ENCODE measurements around the gene CTDSPL.

CTDSPL gene

DNA sequence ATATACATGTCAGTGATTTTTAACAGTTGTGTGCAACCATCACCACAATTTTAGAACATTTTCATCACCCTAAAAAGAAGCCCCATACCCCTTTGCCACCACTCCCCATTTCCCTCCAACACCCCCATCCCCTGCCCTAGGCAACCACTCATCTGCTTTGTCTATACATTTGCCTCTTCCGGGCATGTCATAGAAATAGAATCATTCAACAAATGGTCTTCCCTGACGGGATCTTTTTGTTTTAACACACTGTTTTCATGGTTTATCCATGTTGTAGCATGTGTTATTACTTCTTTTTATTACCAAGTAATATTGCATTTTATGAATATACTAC, 132.9 kb downstream of the CTDSPL start:
- Mint-ChIP-seq H3K4me1 (ENCODE audit: low read depth) (peaks cover 76% of the 10 kb centered on the region), H3K27me3 (no peaks in the 10 kb centered on the region), H3K4me3 (peak overlapping the region; percentile 79), H3K36me3 (ENCODE audit: low read depth) (peaks cover 17% of the 10 kb centered on the region), H3K9me3 (no peaks in the 10 kb centered on the region), H3K27ac (peak overlapping the region; percentile 98)
- intact Hi-C loops (cut with micrococcal nuclease): loop anchor here (2.0 kb wide), 1 partner anchor 14 kb away; no protein-coding TSS in a partner anchor

DNA sequence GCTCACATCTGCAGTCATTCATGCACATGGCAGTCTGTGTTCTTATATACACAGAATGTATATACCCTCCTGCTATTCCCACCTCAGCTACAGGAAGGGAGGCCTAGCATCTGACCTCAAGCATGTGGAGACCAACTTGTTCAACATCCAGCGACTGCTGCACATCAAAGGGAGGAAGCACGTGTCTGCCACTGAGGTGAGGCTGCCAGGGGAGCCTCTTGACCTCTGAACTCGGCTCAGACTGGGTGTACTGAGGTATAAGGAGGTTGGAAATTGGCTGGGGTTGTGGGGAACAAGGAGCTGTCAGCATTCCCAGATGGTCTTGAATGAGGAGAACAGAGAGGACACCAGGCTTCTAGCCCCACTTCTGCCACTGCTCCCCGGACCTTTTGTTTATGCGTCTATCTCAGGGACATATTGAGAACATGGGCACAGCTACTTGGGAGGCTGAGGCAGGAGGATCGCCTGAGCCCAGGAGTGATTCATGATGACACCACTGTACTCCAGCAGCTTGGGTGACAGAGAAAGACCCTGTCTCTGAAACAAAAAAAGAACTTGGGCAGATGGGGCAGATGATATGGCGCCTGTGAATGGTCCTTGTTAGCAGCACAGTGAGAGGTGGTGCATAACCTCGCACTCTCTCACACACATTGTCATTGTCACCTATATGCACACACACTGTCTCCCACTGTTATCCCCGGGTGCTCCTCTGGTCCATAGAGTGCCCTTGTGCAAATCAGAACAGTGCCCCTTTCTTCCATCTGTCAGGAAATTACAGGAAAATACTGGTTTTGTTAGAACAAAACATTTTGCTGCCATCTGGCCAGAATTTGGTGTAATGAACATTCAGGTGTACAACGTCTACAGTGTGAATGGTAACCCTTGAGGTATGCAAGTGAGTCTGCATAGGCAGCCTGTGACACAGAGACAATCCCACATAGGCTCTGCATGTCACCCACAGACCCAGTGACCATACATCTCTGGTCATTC, 134.3 kb downstream of the CTDSPL start:
- Mint-ChIP-seq H3K36me3 (ENCODE audit: low read depth) (peaks cover 17% of the 10 kb centered on the region), H3K4me3 (no peak overlapping the region), H3K4me1 (ENCODE audit: low read depth) (peaks cover 76% of the 10 kb centered on the region), H3K27ac (peak overlapping the region; percentile 38), H3K9me3 (no peaks in the 10 kb centered on the region), H3K27me3 (no peaks in the 10 kb centered on the region)
- intact Hi-C loops (cut with micrococcal nuclease): loop anchor here (2.0 kb wide), 1 partner anchor 15 kb away; no protein-coding TSS in a partner anchor

DNA sequence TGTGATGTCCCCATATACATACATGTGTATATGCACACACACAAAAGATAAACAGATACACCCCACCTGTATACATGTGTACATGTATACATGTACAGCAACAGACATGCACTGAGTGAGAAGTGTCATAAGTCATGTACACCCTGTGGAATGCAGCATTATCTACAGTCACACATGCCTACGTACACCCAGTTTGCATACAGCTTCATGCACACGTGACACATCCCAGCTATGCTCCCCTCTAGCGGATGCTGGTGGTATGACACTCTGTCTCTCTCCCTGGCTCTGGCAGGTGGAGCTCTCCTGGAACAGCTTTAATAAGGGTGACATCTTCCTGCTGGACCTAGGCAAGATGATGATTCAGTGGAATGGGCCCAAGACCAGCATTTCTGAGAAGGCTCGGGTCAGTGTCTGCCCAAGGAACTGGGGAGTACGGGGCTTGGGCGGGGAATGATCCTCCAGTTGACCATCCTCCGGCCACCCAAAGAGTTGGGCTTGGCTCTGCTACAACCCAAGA, 135.2 kb downstream of the CTDSPL start:
- intact Hi-C loops (cut with micrococcal nuclease): no loop called here
- Mint-ChIP-seq H3K9me3 (no peaks in the 10 kb centered on the region), H3K4me3 (no peak overlapping the region), H3K27ac (peak overlapping the region; percentile 38), H3K27me3 (no peaks in the 10 kb centered on the region), H3K4me1 (ENCODE audit: low read depth) (peaks cover 68% of the 10 kb centered on the region), H3K36me3 (ENCODE audit: low read depth) (peaks cover 22% of the 10 kb centered on the region)

DNA sequence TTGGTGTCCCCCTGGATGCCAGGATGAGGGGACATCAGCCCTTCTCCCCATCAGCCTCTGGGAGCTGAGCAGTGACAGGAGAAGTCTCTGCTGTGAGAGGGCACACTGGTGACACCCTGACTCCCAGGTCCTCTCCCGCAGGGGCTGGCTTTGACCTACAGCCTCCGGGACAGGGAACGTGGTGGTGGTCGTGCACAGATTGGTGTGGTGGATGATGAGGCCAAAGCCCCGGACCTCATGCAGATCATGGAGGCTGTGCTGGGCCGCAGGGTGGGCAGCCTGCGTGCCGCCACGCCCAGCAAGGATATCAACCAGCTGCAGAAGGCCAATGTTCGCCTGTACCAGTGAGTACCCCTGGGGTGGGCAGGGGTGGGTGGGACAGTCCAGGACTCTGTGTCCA, 135.7 kb downstream of the CTDSPL start:
- H3K4me3 Mint-ChIP-seq: no peak overlapping the region
- peaks cover 68% of the 10 kb centered on the region for H3K4me1 Mint-ChIP-seq (ENCODE audit: low read depth)
- H3K36me3 Mint-ChIP-seq (ENCODE audit: low read depth): peaks cover 27% of the 10 kb centered on the region
- H3K27me3 Mint-ChIP-seq: no peaks in the 10 kb centered on the region
- no peaks in the 10 kb centered on the region for H3K9me3 Mint-ChIP-seq
- H3K27ac Mint-ChIP-seq: peak overlapping the region; percentile 38
- intact Hi-C loops (cut with micrococcal nuclease): no loop called here

DNA sequence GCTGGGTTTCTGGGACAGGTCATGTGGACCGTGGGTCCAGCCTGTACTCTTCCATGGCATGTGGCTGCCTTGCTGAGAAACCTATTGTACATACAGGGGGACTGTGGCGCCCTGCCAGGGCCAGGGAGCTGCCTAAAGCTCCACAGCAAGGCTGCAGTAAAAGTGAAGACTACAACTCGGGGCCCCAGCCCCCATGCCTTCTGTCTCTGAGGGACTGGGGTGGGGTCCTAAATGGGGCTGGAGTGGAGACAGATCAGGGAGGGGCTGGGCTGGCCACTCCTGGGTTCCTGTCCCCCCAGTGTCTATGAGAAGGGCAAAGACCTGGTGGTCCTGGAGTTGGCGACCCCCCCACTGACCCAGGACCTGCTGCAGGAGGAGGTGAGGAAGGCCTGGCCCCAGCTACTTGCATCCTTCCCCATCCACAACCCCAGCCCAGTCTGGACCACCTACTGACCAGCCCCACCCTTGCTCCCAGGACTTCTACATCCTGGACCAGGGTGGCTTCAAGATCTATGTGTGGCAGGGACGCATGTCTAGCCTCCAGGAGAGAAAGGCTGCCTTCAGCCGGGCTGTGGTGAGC, 136.2 kb downstream of the CTDSPL start:
- Mint-ChIP-seq H3K4me1 (ENCODE audit: low read depth) (peaks cover 70% of the 10 kb centered on the region), H3K9me3 (no peaks in the 10 kb centered on the region), H3K4me3 (peak overlapping the region; percentile 75), H3K36me3 (ENCODE audit: low read depth) (peaks cover 32% of the 10 kb centered on the region), H3K27ac (peak overlapping the region; percentile 98), H3K27me3 (no peaks in the 10 kb centered on the region)
- intact Hi-C loops (cut with micrococcal nuclease): no loop called here

DNA sequence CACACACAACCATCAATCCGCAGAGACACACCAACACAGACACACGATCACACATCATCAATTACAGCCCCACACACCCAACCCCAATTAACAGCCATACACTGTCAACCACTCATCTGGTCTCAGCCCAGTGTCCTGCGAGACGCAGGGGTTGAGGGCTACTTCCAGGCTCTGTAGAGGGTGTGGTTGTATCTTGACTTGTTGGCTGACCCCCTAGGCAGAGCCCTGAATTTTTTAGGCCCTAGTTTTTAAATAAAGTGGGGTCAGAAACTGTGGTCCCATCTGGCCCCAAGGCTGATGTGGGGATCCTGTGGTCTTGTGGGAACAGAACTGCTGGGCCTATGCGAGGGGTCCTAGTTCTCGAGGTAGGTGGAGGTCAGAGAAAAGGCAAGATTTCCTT, 138.2 kb downstream of the CTDSPL start:
- peaks cover 41% of the 10 kb centered on the region for H3K36me3 Mint-ChIP-seq (ENCODE audit: low read depth)
- H3K4me3 Mint-ChIP-seq: no peak overlapping the region
- H3K27ac Mint-ChIP-seq: peak overlapping the region; percentile 98
- H3K9me3 Mint-ChIP-seq: no peaks in the 10 kb centered on the region
- intact Hi-C loops (cut with micrococcal nuclease): no loop called here
- H3K4me1 Mint-ChIP-seq (ENCODE audit: low read depth): peaks cover 73% of the 10 kb centered on the region
- H3K27me3 Mint-ChIP-seq: no peaks in the 10 kb centered on the region

DNA sequence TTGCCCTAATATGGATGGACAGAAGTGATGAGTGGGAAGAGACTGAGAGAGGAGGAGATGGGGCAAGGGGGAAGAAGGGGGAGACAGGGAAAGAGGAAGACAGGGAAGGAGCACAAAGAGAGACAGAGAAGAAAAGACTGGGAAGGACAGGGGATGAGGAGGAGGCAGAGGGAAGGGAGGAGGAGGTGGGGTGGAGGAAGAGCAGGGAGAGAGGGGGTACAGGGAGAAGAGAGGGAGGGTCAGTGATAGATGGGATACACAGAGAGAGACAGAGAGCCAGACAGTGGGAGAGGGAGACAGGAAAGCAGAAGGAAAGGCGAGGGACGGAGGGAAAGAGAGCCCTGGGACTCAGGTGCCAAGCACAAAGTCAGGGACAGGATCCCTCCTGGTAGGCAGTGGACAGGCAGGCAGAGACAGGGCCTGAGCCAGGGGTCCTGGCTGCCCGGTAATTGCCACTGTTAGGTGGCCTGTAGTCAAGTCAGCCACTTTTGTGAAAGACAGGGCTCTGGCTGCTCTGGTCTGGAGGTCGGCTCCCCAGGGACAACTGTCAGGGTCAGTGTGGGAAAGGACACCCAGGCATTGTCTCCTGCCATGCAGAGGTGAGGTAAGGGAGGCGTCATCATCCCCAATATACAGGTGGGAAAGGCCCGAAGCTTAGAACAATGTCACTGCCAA, 138.7 kb downstream of the CTDSPL start:
- Mint-ChIP-seq H3K4me3 (no peak overlapping the region), H3K36me3 (ENCODE audit: low read depth) (peaks cover 47% of the 10 kb centered on the region), H3K27ac (peak overlapping the region; percentile 14), H3K9me3 (no peaks in the 10 kb centered on the region), H3K4me1 (ENCODE audit: low read depth) (peaks cover 71% of the 10 kb centered on the region), H3K27me3 (no peaks in the 10 kb centered on the region)
- intact Hi-C loops (cut with micrococcal nuclease): no loop called here

DNA sequence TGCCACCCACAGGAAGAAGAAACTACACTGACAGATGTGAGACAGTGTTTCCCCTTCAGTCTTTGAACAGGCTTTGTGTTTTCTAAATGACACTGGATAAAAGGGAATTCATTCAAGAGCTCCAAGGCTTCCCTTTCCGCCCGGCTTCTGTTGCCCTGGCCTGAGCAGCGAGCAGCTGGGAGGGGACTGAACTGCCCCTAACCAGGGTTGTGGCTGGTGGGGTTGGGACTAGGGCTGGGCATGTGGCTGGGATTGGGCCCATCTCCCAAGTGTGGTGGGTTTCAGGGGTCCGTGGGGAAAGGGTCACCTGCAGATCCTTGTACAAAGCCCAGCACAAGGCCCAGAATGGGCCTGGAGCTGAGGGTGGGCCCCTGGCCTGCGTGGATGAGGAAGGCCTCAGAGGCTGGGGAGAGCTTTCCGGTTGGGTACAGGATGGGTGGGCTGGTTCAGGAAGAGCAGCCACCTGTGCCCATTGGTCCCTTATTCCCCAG, 139.3 kb downstream of the CTDSPL start:
- Mint-ChIP-seq H3K4me3 (no peak overlapping the region), H3K4me1 (ENCODE audit: low read depth) (peaks cover 65% of the 10 kb centered on the region), H3K27ac (no peak overlapping the region), H3K36me3 (ENCODE audit: low read depth) (peaks cover 47% of the 10 kb centered on the region), H3K9me3 (no peaks in the 10 kb centered on the region), H3K27me3 (no peaks in the 10 kb centered on the region)
- intact Hi-C loops (cut with micrococcal nuclease): no loop called here

DNA sequence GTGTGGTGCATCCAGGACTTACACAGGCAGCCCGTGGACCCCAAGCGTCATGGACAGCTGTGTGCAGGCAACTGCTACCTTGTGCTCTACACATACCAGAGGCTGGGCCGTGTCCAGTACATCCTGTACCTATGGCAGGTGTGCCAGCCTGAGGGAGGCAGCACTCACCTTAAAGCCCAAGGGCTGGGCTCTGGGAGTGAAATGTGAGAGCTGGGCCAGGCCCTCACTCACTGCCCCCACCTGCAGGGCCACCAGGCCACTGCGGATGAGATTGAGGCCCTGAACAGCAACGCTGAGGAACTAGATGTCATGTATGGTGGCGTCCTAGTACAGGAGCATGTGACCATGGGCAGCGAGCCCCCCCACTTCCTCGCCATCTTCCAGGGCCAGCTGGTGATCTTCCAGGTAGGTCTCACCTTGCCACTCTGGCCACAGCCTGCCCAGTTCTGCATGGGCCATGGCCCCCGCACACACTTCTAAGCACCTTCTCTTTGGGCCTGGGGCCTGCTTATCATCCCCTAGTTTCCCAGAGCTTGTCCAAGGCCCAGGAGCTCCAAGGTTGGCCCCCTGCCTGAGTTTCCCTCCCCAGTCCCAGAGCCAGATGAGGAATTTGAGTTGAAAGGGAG, 139.9 kb downstream of the CTDSPL start:
- Mint-ChIP-seq H3K36me3 (ENCODE audit: low read depth) (peaks cover 48% of the 10 kb centered on the region), H3K27ac (no peak overlapping the region), H3K4me3 (no peak overlapping the region)

DNA sequence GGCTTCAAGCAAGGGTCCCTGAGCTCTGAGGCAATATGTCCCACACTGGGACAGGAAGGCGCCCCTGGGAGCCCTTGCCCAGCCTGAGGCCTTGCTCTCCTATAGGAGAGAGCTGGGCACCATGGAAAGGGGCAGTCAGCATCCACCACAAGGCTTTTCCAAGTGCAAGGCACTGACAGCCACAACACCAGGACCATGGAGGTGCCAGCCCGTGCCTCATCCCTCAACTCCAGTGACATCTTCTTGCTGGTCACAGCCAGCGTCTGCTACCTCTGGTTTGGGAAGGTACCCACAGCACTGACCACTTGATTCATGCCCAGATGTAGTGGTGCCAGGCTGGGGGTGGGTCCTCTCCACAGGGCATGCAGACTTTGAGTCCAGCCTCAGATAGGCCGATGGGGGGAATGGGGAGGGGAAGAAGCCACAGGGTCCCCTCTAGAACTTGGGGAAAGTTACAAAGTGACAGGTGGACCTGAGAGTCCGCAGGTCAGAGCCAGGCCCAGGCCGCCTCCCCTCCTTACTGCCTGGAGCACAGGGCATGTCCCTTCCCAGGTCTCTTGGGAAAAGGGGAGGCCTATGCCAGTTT, 140.7 kb downstream of the CTDSPL start:
- no peaks in the 10 kb centered on the region for H3K9me3 Mint-ChIP-seq
- peaks cover 50% of the 10 kb centered on the region for H3K36me3 Mint-ChIP-seq (ENCODE audit: low read depth)
- intact Hi-C loops (cut with micrococcal nuclease): no loop called here
- H3K27me3 Mint-ChIP-seq: no peaks in the 10 kb centered on the region
- H3K4me3 Mint-ChIP-seq: no peak overlapping the region
- no peak overlapping the region for H3K27ac Mint-ChIP-seq
- H3K4me1 Mint-ChIP-seq (ENCODE audit: low read depth): peaks cover 51% of the 10 kb centered on the region

More for the DNA sequence above, 139.9 kb downstream of the CTDSPL start:
- intact Hi-C loops (cut with micrococcal nuclease): no loop called here
- no peaks in the 10 kb centered on the region for H3K27me3 Mint-ChIP-seq
- no peaks in the 10 kb centered on the region for H3K9me3 Mint-ChIP-seq
- peaks cover 59% of the 10 kb centered on the region for H3K4me1 Mint-ChIP-seq (ENCODE audit: low read depth)

DNA sequence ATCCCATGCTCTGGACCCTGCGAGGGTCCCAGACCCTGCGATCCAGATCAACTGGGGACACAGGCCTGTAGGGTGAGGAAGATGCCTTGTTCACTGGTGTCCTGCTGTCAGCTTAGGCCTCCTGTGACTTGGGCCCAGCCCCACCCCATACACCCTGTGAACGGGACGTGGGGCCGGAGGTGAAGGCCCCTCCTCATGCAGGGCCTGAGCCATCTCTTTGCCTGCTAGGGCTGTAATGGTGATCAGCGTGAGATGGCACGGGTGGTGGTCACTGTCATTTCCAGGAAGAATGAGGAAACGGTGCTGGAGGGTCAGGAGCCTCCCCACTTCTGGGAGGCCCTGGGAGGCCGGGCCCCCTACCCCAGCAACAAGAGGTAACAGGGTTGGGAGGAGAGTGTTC, 141.3 kb downstream of the CTDSPL start:
- no peak overlapping the region for H3K4me3 Mint-ChIP-seq
- H3K4me1 Mint-ChIP-seq (ENCODE audit: low read depth): peaks cover 48% of the 10 kb centered on the region
- H3K36me3 Mint-ChIP-seq (ENCODE audit: low read depth): peaks cover 55% of the 10 kb centered on the region
- no peaks in the 10 kb centered on the region for H3K27me3 Mint-ChIP-seq
- intact Hi-C loops (cut with micrococcal nuclease): loop anchor here (1.0 kb wide), 1 partner anchor 29 kb away; no protein-coding TSS in a partner anchor
- no peak overlapping the region for H3K27ac Mint-ChIP-seq
- no peaks in the 10 kb centered on the region for H3K9me3 Mint-ChIP-seq

DNA sequence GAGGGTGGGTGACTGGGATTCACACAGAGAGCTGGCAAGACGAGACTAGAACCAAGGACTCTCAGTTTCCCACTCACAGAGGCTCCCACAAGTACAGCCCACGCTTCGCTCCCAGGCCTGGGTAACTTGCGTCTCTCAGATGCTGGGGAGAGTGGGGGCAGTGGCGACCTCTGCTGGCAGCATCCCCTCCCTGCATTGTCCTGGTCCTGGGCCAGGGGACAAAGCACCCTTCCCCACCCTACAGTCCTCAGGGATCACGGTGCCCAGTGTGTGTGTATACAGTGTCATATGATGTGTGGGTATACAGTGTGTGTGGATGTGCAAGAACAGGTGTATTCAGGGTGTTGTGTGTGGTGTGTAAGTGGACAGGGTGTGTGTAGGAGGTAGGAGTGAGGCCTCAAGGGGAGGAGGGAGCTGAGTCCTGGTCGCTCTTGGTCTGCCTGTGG, 141.7 kb downstream of the CTDSPL start:
- H3K27ac Mint-ChIP-seq: no peak overlapping the region
- intact Hi-C loops (cut with micrococcal nuclease): loop anchor here (1.0 kb wide), 1 partner anchor 29 kb away; no protein-coding TSS in a partner anchor
- peaks cover 43% of the 10 kb centered on the region for H3K4me1 Mint-ChIP-seq (ENCODE audit: low read depth)
- H3K4me3 Mint-ChIP-seq: no peak overlapping the region
- no peaks in the 10 kb centered on the region for H3K9me3 Mint-ChIP-seq
- peaks cover 60% of the 10 kb centered on the region for H3K36me3 Mint-ChIP-seq (ENCODE audit: low read depth)
- H3K27me3 Mint-ChIP-seq: no peaks in the 10 kb centered on the region

DNA sequence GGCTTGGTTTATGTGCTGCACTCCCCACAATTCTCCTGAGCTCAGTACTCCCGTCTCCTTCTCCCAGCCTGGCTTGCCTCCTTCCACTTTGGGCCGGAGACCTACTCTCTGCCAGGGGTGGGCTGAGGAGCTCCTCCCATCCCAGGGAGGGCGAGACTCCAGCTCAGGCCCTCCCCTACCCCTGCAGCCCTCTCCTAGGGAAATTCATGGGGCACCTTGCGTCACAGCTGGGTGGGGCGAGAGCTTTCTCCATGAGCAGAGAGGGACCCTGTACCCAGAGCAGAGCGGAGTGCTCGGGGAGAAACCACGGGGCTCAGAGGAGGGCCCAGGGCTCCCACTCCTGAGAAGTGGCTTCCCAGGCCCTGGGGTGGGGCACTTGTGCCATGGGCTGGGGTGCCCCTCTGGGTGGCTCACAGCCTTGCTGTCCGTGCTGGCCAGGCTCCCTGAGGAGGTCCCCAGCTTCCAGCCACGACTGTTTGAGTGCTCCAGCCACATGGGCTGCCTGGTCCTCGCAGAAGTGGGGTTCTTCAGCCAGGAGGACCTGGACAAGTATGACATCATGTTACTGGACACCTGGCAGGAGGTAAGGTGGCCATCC, 142.2 kb downstream of the CTDSPL start:
- no peaks in the 10 kb centered on the region for H3K27me3 Mint-ChIP-seq
- intact Hi-C loops (cut with micrococcal nuclease): loop anchor here (1.0 kb wide), 1 partner anchor 30 kb away; no protein-coding TSS in a partner anchor
- H3K36me3 Mint-ChIP-seq (ENCODE audit: low read depth): peaks cover 64% of the 10 kb centered on the region
- H3K4me3 Mint-ChIP-seq: no peak overlapping the region
- H3K27ac Mint-ChIP-seq: no peak overlapping the region
- H3K4me1 Mint-ChIP-seq (ENCODE audit: low read depth): peaks cover 38% of the 10 kb centered on the region
- no peaks in the 10 kb centered on the region for H3K9me3 Mint-ChIP-seq

Data from dendritic cell treated with granulocyte-macrophage colony-stimulating factor and Interleukin-4, amounts not matched to agents 40 ng/mL and 50 ng/mL, for 4 days (primary cell).